Keratinocyte (primary cell): ENCODE results near the gene ATP5F1C.

ENCODE experiments used
- EZH2 ChIP-seq: IDR thresholded peaks from one replicate; pipeline ENCODE4 v1.6.1; 2012; ENCODE audit warnings: inconsistent platforms, mild to moderate bottlenecking, low read length, moderate library complexity
- TF ChIP-seq, protein P1 (sequence below), 3 experiments: IDR thresholded peaks in 1 of 3; conservative IDR thresholded peaks in 1 of 3; optimal IDR thresholded peaks in 1 of 3; 2 replicates in 2 of 3; 3 replicates in 1 of 3; pipeline versions ENCODE3 to v1.5.1; 2011; ENCODE audit warnings: low read length in 3 of 3, mild to moderate bottlenecking in 3 of 3, moderate library complexity in 2 of 3, control low read depth in 1 of 3, inconsistent platforms in 1 of 3; ENCODE audit not compliant: insufficient read depth in 2 of 3; ENCODE audit errors: extremely low read depth in 1 of 3

DNA sequence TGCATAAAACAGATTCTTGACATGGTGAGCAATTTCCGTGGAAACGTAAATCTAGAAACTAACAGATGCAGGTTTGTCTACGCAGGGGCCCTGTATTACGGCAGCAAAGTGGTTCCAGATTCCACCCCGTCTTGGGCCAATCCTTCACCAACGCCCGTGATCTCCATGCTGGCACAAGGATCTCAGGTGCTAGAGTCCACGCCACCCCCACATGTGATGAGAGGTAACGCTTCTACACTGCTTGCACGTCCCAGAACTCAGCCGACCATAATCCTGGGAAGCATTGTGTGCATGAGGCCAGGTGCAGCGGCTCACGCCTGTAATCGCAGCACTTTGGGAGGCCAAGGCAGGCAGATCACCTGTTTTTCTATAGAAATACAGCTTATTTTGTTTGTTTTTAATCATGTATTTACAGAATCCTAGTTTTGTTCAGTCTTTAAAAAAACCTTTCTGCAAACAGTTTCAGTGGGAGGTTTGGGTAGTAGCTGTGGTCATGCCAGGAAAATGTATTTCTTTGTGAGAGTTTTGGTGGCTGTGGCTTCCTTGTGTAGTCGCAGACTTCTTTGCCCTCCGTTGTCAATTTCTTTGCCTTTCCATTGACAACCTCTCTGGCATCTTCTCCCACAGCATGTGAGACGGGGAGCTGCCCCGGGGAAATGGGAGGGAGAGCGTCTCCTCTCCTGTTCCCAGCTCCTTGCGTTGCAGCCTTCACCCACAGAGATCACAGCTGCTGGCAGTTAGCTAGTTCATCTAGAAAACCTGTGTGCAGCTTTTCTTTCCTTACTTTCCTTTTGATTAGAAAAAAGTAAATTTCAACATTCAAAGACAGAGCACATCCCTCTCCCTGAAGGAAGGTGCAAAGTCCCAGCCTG is 49.2 kb upstream of the ATP5F1C start:
- TF ChIP-seq EZH2 = no peak
- TF ChIP-seq, protein P1, sequence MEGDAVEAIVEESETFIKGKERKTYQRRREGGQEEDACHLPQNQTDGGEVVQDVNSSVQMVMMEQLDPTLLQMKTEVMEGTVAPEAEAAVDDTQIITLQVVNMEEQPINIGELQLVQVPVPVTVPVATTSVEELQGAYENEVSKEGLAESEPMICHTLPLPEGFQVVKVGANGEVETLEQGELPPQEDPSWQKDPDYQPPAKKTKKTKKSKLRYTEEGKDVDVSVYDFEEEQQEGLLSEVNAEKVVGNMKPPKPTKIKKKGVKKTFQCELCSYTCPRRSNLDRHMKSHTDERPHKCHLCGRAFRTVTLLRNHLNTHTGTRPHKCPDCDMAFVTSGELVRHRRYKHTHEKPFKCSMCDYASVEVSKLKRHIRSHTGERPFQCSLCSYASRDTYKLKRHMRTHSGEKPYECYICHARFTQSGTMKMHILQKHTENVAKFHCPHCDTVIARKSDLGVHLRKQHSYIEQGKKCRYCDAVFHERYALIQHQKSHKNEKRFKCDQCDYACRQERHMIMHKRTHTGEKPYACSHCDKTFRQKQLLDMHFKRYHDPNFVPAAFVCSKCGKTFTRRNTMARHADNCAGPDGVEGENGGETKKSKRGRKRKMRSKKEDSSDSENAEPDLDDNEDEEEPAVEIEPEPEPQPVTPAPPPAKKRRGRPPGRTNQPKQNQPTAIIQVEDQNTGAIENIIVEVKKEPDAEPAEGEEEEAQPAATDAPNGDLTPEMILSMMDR (optimal IDR thresholded peaks at IDR 0.05 in 1 of 3, IDR thresholded peaks at IDR 0.05 in 1 of 3, conservative IDR thresholded peaks at IDR 0.05 in 1 of 3; ENCODE audit: extremely low read depth in 1 of 3, insufficient read depth in 2 of 3, low read length in 3 of 3) = no peak
